Right ventricle myocardium superior (tissue), 1 donor: ENCODE data around the gene RAB38. TPM values are rescaled to one million over a fixed set of nuclear protein-coding genes. Genes with fewer than 3 reads are reported as not detected.

Experiments
- ATAC-seq: fragments of 200-7000 bp; cut with Tn5 transposase; one replicate; pipeline ENCODE4 v1.9.1; 2020; ENCODE audit warnings: mild to moderate bottlenecking; ENCODE audit not compliant: poor library complexity
- DNase-seq: peaks from one replicate; pipeline ENCODE4 v3.0.0-alpha.2; 2020
- intact Hi-C: fragments of 100-400 bp; cut with DNase I; formaldehyde crosslinking; loops from one replicate; pipeline ENCODE4 v1.11.2; 2022
- total RNA-seq: library from RNA; stranded (reverse); fragmentation: NEBNext Ultra II Directional; extraction: Animal tissue kit (Norgen Biotek cat#: 25700); gene quantifications from one replicate; pipeline ENCODE4 v1.2.1, GENCODE V29; 2021
- donor health status: DM: no; HTN: yes; CAD: no; lungs with severe emphysema.

RAB38 gene
- total RNA-seq, 1 donor from 2014 or later = 0.73 TPM

DNA sequence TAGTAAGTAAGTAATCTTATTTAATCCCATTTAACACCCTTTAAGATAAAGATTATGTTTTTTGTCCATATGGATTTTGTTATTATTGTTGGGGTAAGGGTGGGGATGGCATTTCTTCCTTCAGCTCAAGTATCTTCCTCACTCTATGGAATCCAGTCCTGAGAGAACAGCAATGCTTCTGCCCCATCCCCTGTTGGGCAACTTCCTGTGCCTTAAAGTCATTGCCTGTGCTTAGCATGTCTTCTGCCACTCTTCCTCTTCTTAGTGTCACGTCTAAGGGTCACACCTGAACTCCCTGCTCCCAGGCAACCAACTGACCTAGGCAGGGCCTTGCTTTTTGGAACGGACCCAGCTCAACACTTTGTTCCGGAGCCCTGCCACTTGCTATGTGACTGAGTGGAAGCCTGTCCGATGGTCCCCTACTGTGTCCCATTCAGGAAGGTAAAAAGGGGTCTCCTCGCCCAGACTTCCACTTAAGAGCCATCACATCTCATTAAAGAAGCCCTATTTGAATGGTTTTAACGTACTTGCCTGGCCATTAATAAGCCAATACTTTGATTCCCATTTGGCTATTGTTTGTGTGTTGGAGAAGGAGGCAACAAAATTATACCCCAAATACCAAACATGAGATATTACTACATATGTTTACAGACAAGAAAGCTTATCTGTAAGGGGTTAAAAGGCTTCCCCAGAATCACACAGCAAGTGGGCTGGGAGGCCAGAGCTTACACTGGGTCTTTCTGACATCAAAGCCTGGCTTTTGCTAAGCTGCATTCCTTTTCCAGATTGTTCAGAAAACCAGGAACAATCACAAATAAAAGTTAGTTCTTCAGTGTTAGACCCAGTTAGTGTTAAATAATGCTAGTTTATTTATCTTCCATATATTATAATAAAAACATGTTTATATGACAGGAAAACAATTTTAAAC, 59.2 kb downstream of the RAB38 start:
- DNase-seq (no peak), ATAC-seq (no peak)
- intact Hi-C loops = no loop called here

GRCh38 chr11:88114486-88115045, 60.7 kb downstream of the RAB38 start:
- no peak for DNase-seq
- intact Hi-C loops = no loop called here
- no peak for ATAC-seq

DNA sequence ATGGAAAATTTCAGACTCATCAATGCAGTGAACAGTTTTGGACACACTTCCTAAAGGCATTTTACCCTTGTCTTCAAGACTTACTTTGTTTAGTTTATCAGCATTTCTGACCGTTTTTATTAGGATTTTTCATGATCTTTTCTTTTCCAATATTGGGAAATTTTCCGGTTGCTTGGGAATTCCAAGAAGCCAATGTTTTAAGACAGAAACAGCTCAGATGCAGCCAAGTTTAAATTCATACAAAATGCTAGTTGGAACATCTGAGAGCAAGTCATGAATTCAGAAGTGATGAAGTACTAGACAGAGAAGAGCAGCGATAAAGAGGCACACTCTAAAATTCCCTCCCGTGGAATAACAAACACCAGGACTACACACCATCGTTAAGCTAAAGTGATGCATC, 68.6 kb downstream of the RAB38 start:
- no peak for ATAC-seq
- intact Hi-C loops = no loop called here
- DNase-seq = no peak

- intact Hi-C loops = no loop called here
- DNase-seq = no peak
- no peak for ATAC-seq
Measured at GRCh38 chr11:88105951-88106350, 69.3 kb downstream of the RAB38 start.

GRCh38 chr11:88105526-88105925, 69.7 kb downstream of the RAB38 start:
- DNase-seq (no peak), ATAC-seq (no peak)
- intact Hi-C loops = no loop called here

DNA sequence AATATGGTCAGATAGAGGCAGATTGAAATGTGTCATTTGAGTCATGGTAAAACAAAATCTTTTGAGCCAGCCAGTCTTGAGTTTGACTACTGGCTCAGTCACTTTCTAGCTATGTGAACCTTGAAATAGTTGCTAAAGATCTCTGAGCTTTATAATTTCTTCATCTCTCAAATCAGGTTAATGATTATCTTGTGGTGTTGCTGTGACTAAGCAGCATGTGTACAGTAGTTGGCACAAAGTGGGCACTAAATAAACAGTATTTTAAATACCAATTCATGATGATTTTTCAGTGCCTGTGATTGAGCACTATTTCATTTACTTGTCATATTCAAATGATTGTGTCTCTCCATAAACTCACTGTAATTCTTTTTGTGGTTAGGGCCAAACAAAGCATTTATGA, 70.8 kb downstream of the RAB38 start:
- DNase-seq (no peak), ATAC-seq (no peak)
- intact Hi-C loops = no loop called here

- intact Hi-C loops = no loop called here
Measured at GRCh38 chr11:88103337-88104206, 71.7 kb downstream of the RAB38 start.

GRCh38 chr11:88102598-88102934, 72.7 kb downstream of the RAB38 start:
- ATAC-seq (no peak), DNase-seq (no peak)
- intact Hi-C loops = no loop called here

More at GRCh38 chr11:88103337-88104206, 71.7 kb downstream of the RAB38 start:
- ATAC-seq = peak; percentile 15
- no peak for DNase-seq

DNA sequence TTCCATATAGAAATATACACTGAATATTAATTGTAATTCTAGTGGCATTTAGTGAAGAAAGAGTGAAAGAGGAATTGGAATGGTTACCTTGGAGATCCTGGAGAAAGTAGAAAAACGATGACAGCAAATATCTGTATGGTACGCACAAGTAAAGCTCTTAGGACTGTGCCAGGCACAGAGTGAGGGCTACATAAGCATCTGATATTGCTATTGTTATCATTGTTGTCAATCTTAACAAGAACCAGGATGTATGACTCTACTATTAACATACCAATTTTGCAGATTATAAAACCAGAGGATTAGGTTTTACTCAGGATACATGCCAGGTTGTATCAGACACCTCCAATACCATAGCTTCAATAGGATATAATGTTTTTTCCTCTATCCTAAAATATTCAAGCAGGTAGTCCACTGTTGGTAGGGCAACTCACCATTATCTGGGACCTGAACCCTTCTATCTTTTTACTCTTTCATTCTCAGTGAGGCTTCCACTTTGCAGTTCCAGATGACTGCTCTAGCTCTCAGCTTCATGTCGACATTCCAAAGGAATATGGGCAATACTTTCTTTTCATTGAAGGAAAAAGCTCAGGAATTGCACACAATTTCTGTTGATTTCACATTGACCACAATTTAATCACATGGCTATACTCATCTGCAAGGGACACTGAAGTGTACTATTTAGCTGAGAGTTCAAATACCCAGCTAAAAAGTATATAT, 73.2 kb downstream of the RAB38 start:
- ATAC-seq (no peak), DNase-seq (no peak)
- intact Hi-C loops = no loop called here

- intact Hi-C loops = no loop called here
- DNase-seq = no peak
- ATAC-seq = no peak
Measured at GRCh38 chr11:88100151-88100550, 75.1 kb downstream of the RAB38 start.

DNA sequence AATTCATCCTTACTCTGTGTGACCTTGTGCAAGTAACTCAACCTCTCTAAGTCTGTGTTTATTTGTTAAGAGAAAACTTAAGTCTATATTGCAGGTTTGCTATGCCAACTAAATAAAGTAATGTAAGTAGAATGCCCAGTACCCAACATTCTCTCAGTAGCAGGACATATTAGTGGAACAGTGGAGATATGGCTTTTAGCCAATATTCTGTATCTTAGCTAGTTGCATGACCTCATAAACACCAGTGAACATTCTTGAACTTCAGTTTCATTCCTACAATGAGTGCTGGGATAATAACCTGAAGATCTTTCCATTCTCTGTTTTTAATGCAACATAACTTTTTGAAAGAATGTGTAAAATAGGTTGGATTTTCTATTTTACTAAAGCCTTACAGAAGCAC, 77.0 kb downstream of the RAB38 start:
- DNase-seq (no peak), ATAC-seq (no peak)
- intact Hi-C loops = no loop called here

DNA sequence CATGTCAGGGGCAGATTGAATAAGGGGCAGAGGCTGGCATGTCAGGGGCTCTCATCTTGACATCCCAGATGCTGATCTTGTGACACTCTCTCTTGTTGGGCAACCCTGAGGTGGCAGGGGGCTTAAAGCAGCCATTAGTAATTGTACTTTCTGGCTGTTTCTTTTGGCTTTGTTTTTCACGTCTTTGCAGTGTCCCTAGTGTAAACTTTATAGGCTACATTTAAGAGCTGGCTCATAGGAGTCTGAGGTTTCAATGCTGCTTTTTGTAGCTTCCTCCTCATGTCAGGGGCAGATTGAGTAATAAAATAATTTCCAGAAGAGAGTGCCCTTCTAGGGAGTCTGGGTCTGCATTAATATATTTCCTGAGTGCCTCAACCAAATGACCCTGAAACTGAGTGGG, 86.1 kb downstream of the RAB38 start:
- no peak for ATAC-seq
- DNase-seq = no peak
- intact Hi-C loops = no loop called here

DNA sequence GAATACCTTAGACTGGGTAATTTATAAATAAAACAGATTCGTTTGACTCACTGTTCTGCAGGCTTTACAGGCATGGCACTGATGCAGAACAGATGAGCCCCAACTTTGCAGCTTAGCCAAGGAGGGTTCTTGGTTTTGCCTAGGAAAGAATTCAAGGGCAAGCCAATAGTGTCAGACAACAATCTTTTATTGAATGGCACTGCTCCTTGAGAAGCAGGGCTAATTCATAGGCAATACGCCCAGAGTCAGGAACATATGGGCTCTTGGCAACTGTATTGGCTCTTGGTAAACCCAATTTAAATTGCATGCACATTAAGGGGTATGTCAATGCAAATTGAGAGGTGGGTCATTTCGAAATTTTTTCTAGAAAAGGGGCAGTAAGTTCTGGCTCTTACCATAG, 87.9 kb downstream of the RAB38 start:
- DNase-seq = no peak
- intact Hi-C loops = no loop called here
- no peak for ATAC-seq

- no peak for DNase-seq
- ATAC-seq = no peak
- intact Hi-C loops = no loop called here
Measured at GRCh38 chr11:88086297-88086696, 88.9 kb downstream of the RAB38 start.

DNA sequence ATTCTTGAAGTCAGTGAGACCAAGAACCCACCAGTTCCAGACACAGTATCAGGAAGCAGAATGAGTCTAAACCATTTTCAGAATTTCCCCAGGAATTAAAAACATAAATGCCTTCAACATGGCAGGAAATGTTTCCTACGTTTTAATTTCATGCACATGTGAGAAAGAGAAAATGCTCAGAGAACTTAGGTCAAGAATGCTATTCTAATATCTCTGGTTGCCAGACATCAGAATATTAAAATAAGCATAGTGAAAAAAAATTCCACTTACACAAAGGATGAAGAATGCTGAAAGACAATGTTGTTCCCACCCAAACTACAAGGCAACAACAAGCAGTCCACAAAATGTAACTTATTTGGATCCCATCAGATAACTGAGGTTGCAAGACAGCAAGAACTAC, 104.8 kb downstream of the RAB38 start:
- DNase-seq (no peak), ATAC-seq (no peak)
- intact Hi-C loops = no loop called here

DNA sequence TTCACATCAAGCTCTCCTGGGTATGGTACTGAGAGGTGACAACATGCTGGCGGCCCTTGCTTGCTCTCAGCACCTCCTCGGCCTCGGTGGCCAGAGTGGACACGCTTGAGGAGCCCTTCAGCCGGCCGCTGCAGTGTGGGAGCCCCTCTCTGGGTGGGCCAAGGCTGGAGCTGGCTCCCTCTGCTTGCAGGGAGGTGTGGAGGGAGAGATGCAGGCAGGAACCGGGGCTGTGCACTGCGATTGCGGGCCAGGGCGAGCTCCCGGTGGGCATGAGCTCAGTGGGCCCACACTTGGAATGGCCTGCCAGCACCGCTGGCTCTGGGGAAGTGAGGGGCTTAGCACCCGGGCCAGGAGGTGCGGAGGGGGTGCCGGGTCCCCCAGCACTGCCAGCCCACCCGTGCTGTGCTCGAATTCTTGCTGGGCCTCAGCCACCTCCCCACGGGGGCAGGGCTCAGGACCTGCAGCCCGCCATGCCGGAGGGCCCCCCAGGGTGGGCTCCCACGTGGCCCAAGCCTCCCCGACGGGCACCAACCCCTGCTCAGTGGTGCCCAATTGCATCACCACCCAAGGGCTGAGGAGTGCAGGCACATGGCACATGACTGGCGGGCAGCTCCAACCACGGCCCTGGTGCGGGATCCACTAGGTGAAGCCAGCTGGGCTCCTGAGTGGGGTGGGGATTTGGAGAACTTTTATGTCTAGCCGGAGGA, 106.2 kb downstream of the RAB38 start:
- no peak for ATAC-seq
- DNase-seq = no peak
- intact Hi-C loops = no loop called here

DNA sequence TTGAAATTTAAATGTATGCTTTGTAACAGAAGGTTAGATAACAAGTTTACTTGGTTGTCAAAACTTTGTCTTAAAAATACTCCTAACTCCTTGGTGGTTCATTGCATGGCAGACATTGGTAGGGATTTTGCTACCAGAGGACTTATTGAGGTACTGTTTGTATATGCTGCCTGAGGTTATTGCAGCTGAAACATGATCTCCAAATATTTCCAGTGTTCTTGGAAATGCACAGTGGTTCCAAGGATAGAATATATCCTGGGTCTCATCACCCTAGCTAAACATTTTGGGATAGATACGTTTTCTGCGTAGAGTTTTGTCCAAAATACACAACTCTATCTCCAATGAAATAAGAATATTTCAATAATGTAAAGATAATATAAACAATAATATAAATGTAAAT, 109.2 kb downstream of the RAB38 start:
- ATAC-seq = no peak
- DNase-seq = no peak
- intact Hi-C loops = no loop called here

DNA sequence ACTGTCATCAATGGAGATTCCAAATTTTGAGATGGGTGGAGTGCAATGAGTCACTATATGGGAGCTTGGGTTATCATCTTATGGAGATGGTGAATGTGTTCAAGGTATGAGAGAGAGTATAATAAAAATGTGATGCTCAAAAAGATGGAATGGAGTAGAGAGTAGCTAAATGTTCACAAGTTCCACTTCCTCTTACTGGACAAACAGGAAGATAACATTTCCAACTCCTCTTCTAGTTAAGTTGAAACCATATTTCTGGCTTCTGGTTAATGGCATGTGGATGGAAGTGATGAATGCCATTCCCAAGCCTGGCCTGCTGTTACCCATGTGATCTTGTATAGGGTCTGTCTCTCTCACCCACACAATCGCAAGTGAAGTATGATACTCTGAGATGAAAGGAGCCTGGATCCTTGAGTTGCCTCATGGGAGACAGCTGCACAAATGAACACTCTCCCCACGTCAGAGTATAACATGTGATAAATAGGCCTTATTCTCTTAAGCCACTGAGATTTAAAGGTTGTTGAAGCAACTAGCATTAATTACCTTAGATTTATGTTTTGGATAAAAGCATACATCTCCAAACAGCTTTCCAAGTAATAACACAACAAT, 111.0 kb downstream of the RAB38 start:
- DNase-seq (no peak), ATAC-seq (no peak)
- intact Hi-C loops = no loop called here
